DND-41 (cell line): ENCODE measurements around the gene NFKBIZ.

Source experiments
- ATAC-seq: fragments of 200-7000 bp; cut with Tn5 transposase; 3 replicates; pipeline ENCODE4 v1.9.1; 2021; ENCODE audit warnings: low read depth; ENCODE audit not compliant: insufficient read depth
- DNase-seq: peaks from one replicate; pipeline ENCODE4 v3.0.0-alpha.2; 2020
- H2AFZ ChIP-seq: 2 replicates; pipeline ENCODE4 v1.6.0; 2012; ENCODE audit warnings: low read depth, low read length
- H3K27ac ChIP-seq: 2 replicates; pipeline ENCODE4 v1.5.1; 2012; ENCODE audit warnings: low read length, inconsistent platforms
- H3K27me3 ChIP-seq: fragments of 200-600 bp; sonication (generic); 2 replicates; pipeline ENCODE4 v1.6.0; 2012; ENCODE audit warnings: low read length, mild to moderate bottlenecking, inconsistent platforms; ENCODE audit not compliant: insufficient read depth, poor library complexity
- H3K36me3 ChIP-seq: 2 replicates; pipeline ENCODE4 v1.5.1; 2012; ENCODE audit warnings: low read length, inconsistent platforms; ENCODE audit not compliant: insufficient read depth
- H3K4me1 ChIP-seq: 2 replicates; pipeline ENCODE4 v1.5.1; 2012; ENCODE audit warnings: mild to moderate bottlenecking, low read length; ENCODE audit not compliant: insufficient read depth
- H3K4me2 ChIP-seq: 2 replicates; pipeline ENCODE4 v1.6.0; 2012; ENCODE audit warnings: mild to moderate bottlenecking, moderate library complexity, low read length, inconsistent platforms; ENCODE audit not compliant: insufficient read depth
- H3K4me3 ChIP-seq, 2 experiments: fragments of 200-600 bp in 1 of 2; shearing (Covaris generic) in 1 of 2; 2 replicates each; pipeline ENCODE4 v1.5.1; 2012 to 2016; ENCODE audit warnings: inconsistent platforms in 2 of 2, low read length in 2 of 2, mild to moderate bottlenecking in 2 of 2, low read depth in 1 of 2, moderate library complexity in 1 of 2
- H3K79me2 ChIP-seq: 2 replicates; pipeline ENCODE4 v1.6.0; 2012; ENCODE audit warnings: low read length, inconsistent platforms; ENCODE audit not compliant: insufficient read depth
- H3K9ac ChIP-seq: 2 replicates; pipeline ENCODE4 v1.6.0; 2012; ENCODE audit warnings: low read depth, mild to moderate bottlenecking, inconsistent platforms, low read length, moderate library complexity
- H3K9me3 ChIP-seq: 2 replicates; pipeline ENCODE4 v1.5.1; 2012; ENCODE audit warnings: low read length, moderate library complexity, mild to moderate bottlenecking, inconsistent platforms; ENCODE audit not compliant: insufficient read depth, severe bottlenecking
- H4K20me1 ChIP-seq: 2 replicates; pipeline ENCODE4 v1.6.0; 2012; ENCODE audit warnings: low read length; ENCODE audit not compliant: insufficient read depth
- CTCF ChIP-seq: IDR thresholded peaks from 2 replicates; pipeline ENCODE4 v1.5.1; 2012; ENCODE audit warnings: borderline replicate concordance, low read length, moderate library complexity, mild to moderate bottlenecking; ENCODE audit not compliant: poor library complexity, severe bottlenecking; ENCODE audit errors: extremely low read depth
- EZH2 ChIP-seq: IDR thresholded peaks from 3 replicates; pipeline ENCODE4 v1.6.1; 2012; ENCODE audit warnings: borderline replicate concordance, low read depth, mild to moderate bottlenecking, moderate library complexity, low read length, inconsistent platforms; ENCODE audit not compliant: severe bottlenecking

Gene NFKBIZ

GRCh38 chr3:101850246-101851051 is 1.1 kb downstream of the NFKBIZ start:
- H3K36me3 ChIP-seq: peaks cover 39% of the 10 kb centered on the region
- peak; percentile 17 for ATAC-seq
- H3K9me3 ChIP-seq: no peaks in the 10 kb centered on the region
- peak overlapping the region; percentile 83 for H3K9ac ChIP-seq
- H4K20me1 ChIP-seq: no peaks in the 10 kb centered on the region
- H3K4me1 ChIP-seq: peaks cover 23% of the 10 kb centered on the region
- no peak for TF ChIP-seq EZH2
- no peak for TF ChIP-seq CTCF
- peak overlapping the region; percentile 74 for H3K27ac ChIP-seq
- H3K27me3 ChIP-seq: no peaks in the 10 kb centered on the region
- peak; percentile 33 for DNase-seq
- peak overlapping the region; percentile 36 for H2AFZ ChIP-seq
- peak overlapping the region; percentile 89 to 97 for H3K4me3 ChIP-seq
- peak overlapping the region; percentile 61 for H3K4me2 ChIP-seq
- peaks cover 22% of the 10 kb centered on the region for H3K79me2 ChIP-seq

- Histone ChIP-seq H3K36me3 (peaks cover 43% of the 10 kb centered on the region), H3K27ac (peak overlapping the region; percentile 74; the same call in 1 of the 2 replicates), H3K9me3 (no peaks in the 10 kb centered on the region), H2AFZ (no peak overlapping the region), H3K4me2 (peak overlapping the region; percentile 61), H3K27me3 (no peaks in the 10 kb centered on the region), H4K20me1 (no peaks in the 10 kb centered on the region), H3K4me3 (peak overlapping the region; percentile 89 to 97; a peak in 3 of 4 replicates), H3K4me1 (peaks cover 23% of the 10 kb centered on the region), H3K9ac (peak overlapping the region; percentile 83), H3K79me2 (peaks cover 22% of the 10 kb centered on the region)
- no peak for TF ChIP-seq EZH2
- TF ChIP-seq CTCF: no peak
- ATAC-seq: no peak
- no peak for DNase-seq
Observed at GRCh38 chr3:101851072-101851770, 1.9 kb downstream of the NFKBIZ start.

- no peak for DNase-seq
- ATAC-seq: no peak
- Histone ChIP-seq H3K4me1 (peaks cover 23% of the 10 kb centered on the region), H3K9me3 (no peaks in the 10 kb centered on the region), H3K9ac (no peak overlapping the region), H3K79me2 (peaks cover 22% of the 10 kb centered on the region), H3K4me2 (peak overlapping the region; percentile 61), H3K27ac (peak overlapping the region; percentile 74; the same call in 1 of the 2 replicates), H3K27me3 (no peaks in the 10 kb centered on the region), H3K4me3 (peak overlapping the region in 1 of 2 experiments; percentile 89; a peak in 2 of 4 replicates), H3K36me3 (peaks cover 51% of the 10 kb centered on the region), H2AFZ (no peak overlapping the region), H4K20me1 (no peaks in the 10 kb centered on the region)
- TF ChIP-seq CTCF (no peak), EZH2 (no peak)
Observed at GRCh38 chr3:101851850-101852714, 2.8 kb downstream of the NFKBIZ start.
